SK-N-SH (cell line): ENCODE measurements around the gene BMP2K. TPM values are rescaled to one million over a fixed set of nuclear protein-coding genes. Genes with fewer than 3 reads are reported as not detected.

Source experiments
- CTCF ChIA-PET: fragments of 300-600, 350-600 bp; formaldehyde crosslinking; extraction: SDS; loops from one replicate; lab custom pipeline; 2021; lab: Yijun Ruan, JAX
- POLR2A ChIA-PET: fragments of 350-600 bp; sonication (Branson Sonifier 250); formaldehyde crosslinking; extraction: SDS; loops from one replicate; lab custom pipeline; 2020; ENCODE audit warnings: antibody characterized with exemption, inconsistent platforms; lab: Yijun Ruan, JAX
- DNase-seq: peaks from one replicate; pipeline ENCODE4 v3.0.0; 2012
- H2AFZ ChIP-seq: fragments of 200-600 bp; sonication (generic); 2 replicates; pipeline ENCODE4 v1.8.1; 2016; ENCODE audit warnings: antibody characterized with exemption, mild to moderate bottlenecking, low read depth
- H3F3A ChIP-seq: fragments of 200-600 bp; sonication (generic); replicated peaks from 2 replicates; pipeline ENCODE3; 2016; ENCODE audit warnings: antibody characterized with exemption, mild to moderate bottlenecking; ENCODE audit not compliant: insufficient read depth
- H3K27ac ChIP-seq, 2 experiments: fragments of 200-500 bp in 1 of 2; fragments of 200-600 bp in 1 of 2; sonication (Bioruptor generic) in 1 of 2; sonication (generic), shearing (Covaris generic) in 1 of 2; 2 replicates each; pipeline versions ENCODE4 v1.5.1 to v1.6.1; 2014 to 2016; ENCODE audit warnings: low read depth in 2 of 2, inconsistent platforms in 1 of 2, low read length in 1 of 2, mild to moderate bottlenecking in 1 of 2, mixed read lengths in 1 of 2
- H3K27me3 ChIP-seq: fragments of 200-600 bp; sonication (generic), shearing (Covaris generic); 2 replicates; pipeline ENCODE4 v1.6.1; 2016; ENCODE audit warnings: mixed run types; ENCODE audit not compliant: insufficient read depth
- H3K36me3 ChIP-seq, 2 experiments: fragments of 200-500 bp in 1 of 2; fragments of 200-600 bp in 1 of 2; sonication (Bioruptor generic) in 1 of 2; sonication (generic) in 1 of 2; replicated peaks in 1 of 2; 2 replicates each; pipeline versions ENCODE3 to v1.5.1; 2014 to 2016; ENCODE audit warnings: low read length in 1 of 2, mild to moderate bottlenecking in 1 of 2; ENCODE audit not compliant: insufficient read depth in 2 of 2, control insufficient read depth in 1 of 2
- H3K4me1 ChIP-seq, 2 experiments: fragments of 200-500 bp in 1 of 2; fragments of 200-600 bp in 1 of 2; sonication (Bioruptor generic) in 1 of 2; sonication (generic), shearing (Covaris generic) in 1 of 2; 2 replicates each; pipeline versions ENCODE4 v1.5.1 to v1.6.1; 2014 to 2016; ENCODE audit warnings: low read depth in 1 of 2, low read length in 1 of 2, mixed run types in 1 of 2; ENCODE audit not compliant: insufficient read depth in 2 of 2, control insufficient read depth in 1 of 2
- H3K4me2 ChIP-seq: fragments of 200-600 bp; sonication (generic), shearing (Covaris generic); 2 replicates; pipeline ENCODE4 v1.6.1; 2017; ENCODE audit warnings: mixed run types
- H3K4me3 ChIP-seq, 2 experiments: fragments of 200-500 bp in 1 of 2; fragments of 200-600 bp in 1 of 2; sonication (Bioruptor generic) in 1 of 2; sonication (generic), shearing (Covaris generic) in 1 of 2; 2 replicates each; pipeline versions ENCODE4 v1.5.1 to v1.8.1; 2014 to 2016; ENCODE audit warnings: low read depth in 2 of 2, inconsistent platforms in 1 of 2, low read length in 1 of 2, mild to moderate bottlenecking in 1 of 2, mixed read lengths in 1 of 2, moderate library complexity in 1 of 2
- H3K79me2 ChIP-seq: fragments of 200-600 bp; sonication (generic); 2 replicates; pipeline ENCODE4 v1.8.1; 2017; ENCODE audit warnings: mild to moderate bottlenecking; ENCODE audit not compliant: insufficient read depth
- H3K9ac ChIP-seq: fragments of 200-600 bp; sonication (generic); 2 replicates; pipeline ENCODE4 v1.6.1; 2017; ENCODE audit warnings: mixed run types
- H3K9me2 ChIP-seq: fragments of 200-600 bp; sonication (generic); 2 replicates; pipeline ENCODE4 v1.6.1; 2017; ENCODE audit warnings: mixed run types
- H3K9me3 ChIP-seq: fragments of 200-600 bp; sonication (generic); 2 replicates; pipeline ENCODE4 v1.6.1; 2017; ENCODE audit warnings: mixed run types, mild to moderate bottlenecking, moderate library complexity
- H4K20me1 ChIP-seq: fragments of 200-600 bp; sonication (generic); 2 replicates; pipeline ENCODE4 v1.6.1; 2017; ENCODE audit warnings: mild to moderate bottlenecking, mixed run types; ENCODE audit not compliant: insufficient read depth
- CHD2 ChIP-seq: fragments of 150-350 bp; IDR thresholded peaks from 2 replicates; pipeline ENCODE4 v1.6.1; 2018; ENCODE audit warnings: low read length; ENCODE audit not compliant: partially characterized antibody
- ELF1 ChIP-seq: IDR thresholded peaks from 2 replicates; pipeline ENCODE4 v1.4.0; 2012
- EP300 ChIP-seq, 2 experiments: IDR thresholded peaks; 2 replicates each; pipeline versions ENCODE4 v1.4.0 to v1.6.1; 2012; ENCODE audit warnings: borderline replicate concordance in 1 of 2, low read depth in 1 of 2, low read length in 1 of 2
- GABPA ChIP-seq: IDR thresholded peaks from 2 replicates; pipeline ENCODE4 v1.4.0; 2012; ENCODE audit warnings: low read depth, mild to moderate bottlenecking
- MXI1 ChIP-seq: IDR thresholded peaks from 2 replicates; pipeline ENCODE4 v1.6.1; 2012; ENCODE audit warnings: mild to moderate bottlenecking, low read depth, low read length, improper control_type of control experiment
- NFIC ChIP-seq: IDR thresholded peaks from 2 replicates; pipeline ENCODE4 v1.4.0; 2012; ENCODE audit warnings: borderline replicate concordance
- POLR2AphosphoS5 ChIP-seq: IDR thresholded peaks from 2 replicates; pipeline ENCODE4 v1.6.1; 2012; ENCODE audit warnings: low read depth, low read length
- RAD21 ChIP-seq: IDR thresholded peaks from 2 replicates; pipeline ENCODE4 v1.6.1; 2012; ENCODE audit warnings: mild to moderate bottlenecking, low read length
- RFX5 ChIP-seq: IDR thresholded peaks from 2 replicates; pipeline ENCODE4 v1.6.1; 2012; ENCODE audit warnings: mild to moderate bottlenecking, improper control_type of control experiment, low read length
- SMC3 ChIP-seq: IDR thresholded peaks from 2 replicates; pipeline ENCODE4 v1.6.1; 2012; ENCODE audit warnings: low read depth, low read length, improper control_type of control experiment
- TAF1 ChIP-seq: IDR thresholded peaks from 2 replicates; pipeline ENCODE4 v1.6.1; 2012; ENCODE audit warnings: low read depth, mild to moderate bottlenecking, low read length, moderate library complexity, borderline replicate concordance
- TCF12 ChIP-seq: IDR thresholded peaks from 2 replicates; pipeline ENCODE4 v1.4.0; 2012
- TEAD4 ChIP-seq: IDR thresholded peaks from 2 replicates; pipeline ENCODE4 v1.4.0; 2012; ENCODE audit warnings: mild to moderate bottlenecking, borderline replicate concordance; ENCODE audit not compliant: insufficient read depth
- USF2 ChIP-seq: fragments of 150-350 bp; IDR thresholded peaks from 2 replicates; pipeline ENCODE4 v1.6.1; 2017; ENCODE audit warnings: antibody characterized with exemption, low read length, low read depth, borderline replicate concordance
- YY1 ChIP-seq: IDR thresholded peaks from 2 replicates; pipeline ENCODE4 v1.4.0; 2012; ENCODE audit warnings: low read depth, mild to moderate bottlenecking
- ZBTB33 ChIP-seq: IDR thresholded peaks from 2 replicates; pipeline ENCODE4 v1.4.0; 2012; ENCODE audit warnings: low read depth, borderline replicate concordance
- WGBS: methylation state at CpG from one replicate; pipeline ENCODE4 v1.1.6; 2017; ENCODE audit warnings: low lambda C conversion rate; 5-methylcytosine and 5-hydroxymethylcytosine counted together
- polyA plus RNA-seq, 3 experiments: library from polyadenylated mRNA; depleted of rRNA; stranded (reverse); fragments of >200 nt; gene quantifications; 2 replicates each; pipeline ENCODE4 v1.2.3, GENCODE V29; 2012
- TF ChIP-seq, protein P1 (sequence below): IDR thresholded peaks from 2 replicates; pipeline ENCODE4 v1.4.0; 2012; ENCODE audit warnings: low read depth, borderline replicate concordance
- TF ChIP-seq, protein P2 (sequence below): IDR thresholded peaks from 2 replicates; pipeline ENCODE4; 2012
- TF ChIP-seq, protein P3 (sequence below): IDR thresholded peaks from 2 replicates; pipeline ENCODE4 v1.6.1; 2012; ENCODE audit warnings: mild to moderate bottlenecking, low read depth, low read length, moderate library complexity

Gene BMP2K
- polyA plus RNA-seq, 1 of the 3 experiments (the other 2 are of a cell fraction), result 7.2 TPM

- H3K4me2 ChIP-seq, result no peak overlapping the region
- no peak for DNase-seq
- no peaks in the 10 kb centered on the region for H3K9me3 ChIP-seq
- ChIA-PET POLR2A (no interaction called here), CTCF (interaction anchor here (1.0 kb wide), 1 partner anchor 21 kb away, joined by 3 read pairs; no protein-coding TSS in a partner anchor)
- peaks cover 10% of the 10 kb centered on the region in 2 experiments; a peak in 3 of 4 replicates for H3K4me1 ChIP-seq
- TF ChIP-seq YY1 (no peak), GABPA (no peak), CHD2 (no peak), POLR2AphosphoS5 (no peak), NFIC (no peak), SMC3 (no peak), USF2 (no peak), ELF1 (no peak), TCF12 (no peak), RAD21 (no peak), ZBTB33 (no peak), MXI1 (no peak), EP300 (IDR thresholded peaks at IDR 0.05; ENCODE audit: borderline replicate concordance in 1 of 2, low read depth in 1 of 2, low read length in 1 of 2) (no peak), TEAD4 (no peak), RFX5 (no peak), TAF1 (no peak)
- TF ChIP-seq, protein P1, sequence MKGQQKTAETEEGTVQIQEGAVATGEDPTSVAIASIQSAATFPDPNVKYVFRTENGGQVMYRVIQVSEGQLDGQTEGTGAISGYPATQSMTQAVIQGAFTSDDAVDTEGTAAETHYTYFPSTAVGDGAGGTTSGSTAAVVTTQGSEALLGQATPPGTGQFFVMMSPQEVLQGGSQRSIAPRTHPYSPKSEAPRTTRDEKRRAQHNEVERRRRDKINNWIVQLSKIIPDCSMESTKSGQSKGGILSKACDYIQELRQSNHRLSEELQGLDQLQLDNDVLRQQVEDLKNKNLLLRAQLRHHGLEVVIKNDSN, result no peak
- TF ChIP-seq, protein P2, sequence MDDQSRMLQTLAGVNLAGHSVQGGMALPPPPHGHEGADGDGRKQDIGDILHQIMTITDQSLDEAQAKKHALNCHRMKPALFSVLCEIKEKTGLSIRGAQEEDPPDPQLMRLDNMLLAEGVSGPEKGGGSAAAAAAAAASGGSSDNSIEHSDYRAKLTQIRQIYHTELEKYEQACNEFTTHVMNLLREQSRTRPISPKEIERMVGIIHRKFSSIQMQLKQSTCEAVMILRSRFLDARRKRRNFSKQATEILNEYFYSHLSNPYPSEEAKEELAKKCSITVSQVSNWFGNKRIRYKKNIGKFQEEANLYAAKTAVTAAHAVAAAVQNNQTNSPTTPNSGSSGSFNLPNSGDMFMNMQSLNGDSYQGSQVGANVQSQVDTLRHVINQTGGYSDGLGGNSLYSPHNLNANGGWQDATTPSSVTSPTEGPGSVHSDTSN, result no peak
- TF ChIP-seq, protein P3, sequence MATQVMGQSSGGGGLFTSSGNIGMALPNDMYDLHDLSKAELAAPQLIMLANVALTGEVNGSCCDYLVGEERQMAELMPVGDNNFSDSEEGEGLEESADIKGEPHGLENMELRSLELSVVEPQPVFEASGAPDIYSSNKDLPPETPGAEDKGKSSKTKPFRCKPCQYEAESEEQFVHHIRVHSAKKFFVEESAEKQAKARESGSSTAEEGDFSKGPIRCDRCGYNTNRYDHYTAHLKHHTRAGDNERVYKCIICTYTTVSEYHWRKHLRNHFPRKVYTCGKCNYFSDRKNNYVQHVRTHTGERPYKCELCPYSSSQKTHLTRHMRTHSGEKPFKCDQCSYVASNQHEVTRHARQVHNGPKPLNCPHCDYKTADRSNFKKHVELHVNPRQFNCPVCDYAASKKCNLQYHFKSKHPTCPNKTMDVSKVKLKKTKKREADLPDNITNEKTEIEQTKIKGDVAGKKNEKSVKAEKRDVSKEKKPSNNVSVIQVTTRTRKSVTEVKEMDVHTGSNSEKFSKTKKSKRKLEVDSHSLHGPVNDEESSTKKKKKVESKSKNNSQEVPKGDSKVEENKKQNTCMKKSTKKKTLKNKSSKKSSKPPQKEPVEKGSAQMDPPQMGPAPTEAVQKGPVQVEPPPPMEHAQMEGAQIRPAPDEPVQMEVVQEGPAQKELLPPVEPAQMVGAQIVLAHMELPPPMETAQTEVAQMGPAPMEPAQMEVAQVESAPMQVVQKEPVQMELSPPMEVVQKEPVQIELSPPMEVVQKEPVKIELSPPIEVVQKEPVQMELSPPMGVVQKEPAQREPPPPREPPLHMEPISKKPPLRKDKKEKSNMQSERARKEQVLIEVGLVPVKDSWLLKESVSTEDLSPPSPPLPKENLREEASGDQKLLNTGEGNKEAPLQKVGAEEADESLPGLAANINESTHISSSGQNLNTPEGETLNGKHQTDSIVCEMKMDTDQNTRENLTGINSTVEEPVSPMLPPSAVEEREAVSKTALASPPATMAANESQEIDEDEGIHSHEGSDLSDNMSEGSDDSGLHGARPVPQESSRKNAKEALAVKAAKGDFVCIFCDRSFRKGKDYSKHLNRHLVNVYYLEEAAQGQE, result no peak
- H3K4me3 ChIP-seq, result no peak overlapping the region
- H3K36me3 ChIP-seq, result no peaks in the 10 kb centered on the region
- no peaks in the 10 kb centered on the region for H3K9me2 ChIP-seq
- H2AFZ ChIP-seq, result no peak overlapping the region
- peaks cover 13% of the 10 kb centered on the region for H3F3A ChIP-seq
- H3K79me2 ChIP-seq, result peaks cover 94% of the 10 kb centered on the region
- no peak overlapping the region for H3K27ac ChIP-seq
- no peaks in the 10 kb centered on the region for H3K27me3 ChIP-seq
- peaks cover 31% of the 10 kb centered on the region for H4K20me1 ChIP-seq
- 83% methylated on average over 1 of the region's 1 CpG for WGBS
- no peak overlapping the region for H3K9ac ChIP-seq
These were observed 5.0 kb downstream of the BMP2K start for GRCh38 chr4:78781139-78781538.
